ENCODE measurements around the gene ATAD2B.
"Not testable (repeated sequence)": the region's sequence is repeated elsewhere in the genome, so short reads cannot be mapped to it uniquely, and the experiment has no call there.

The ATAD2B gene

GRCh38 chr2:23926750-23927571, at the start of gene ATAD2B:
ATAD2B (minus strand) TSS chr2:23927123; CDS start chr2:23926770, 353 bp downstream.
- DNase-seq (ENCODE audit: low read depth in 3 of 3) = peak; percentile 85 to 90 (median 86)

- DNase-seq (ENCODE audit: low read depth in 3 of 3) = no peak
These were observed 40.9 kb upstream of the ATAD2B start for GRCh38 chr2:23967846-23968245.

GRCh38 chr2:23954325-23955014, 27.5 kb upstream of the ATAD2B start:
- no peak for DNase-seq (ENCODE audit: low read depth in 3 of 3)

GRCh38 chr2:23953625-23954024, 26.7 kb upstream of the ATAD2B start:
- no peak for DNase-seq (ENCODE audit: low read depth in 3 of 3)

GRCh38 chr2:23952558-23952957, 25.6 kb upstream of the ATAD2B start:
- not testable (repeated sequence) for DNase-seq (ENCODE audit: low read depth in 3 of 3)

GRCh38 chr2:23947350-23947749, 20.4 kb upstream of the ATAD2B start:
- no peak for DNase-seq (ENCODE audit: low read depth in 3 of 3)

- no peak for DNase-seq (ENCODE audit: low read depth in 3 of 3)
These were observed 18.1 kb upstream of the ATAD2B start for GRCh38 chr2:23944976-23945375.

GRCh38 chr2:23944527-23944926, 17.6 kb upstream of the ATAD2B start:
- DNase-seq (ENCODE audit: low read depth in 3 of 3) = no peak

- no peak for DNase-seq (ENCODE audit: low read depth in 3 of 3)
These were observed 16.7 kb upstream of the ATAD2B start for GRCh38 chr2:23943666-23944065.

GRCh38 chr2:23941644-23942043, 14.7 kb upstream of the ATAD2B start:
- no peak for DNase-seq (ENCODE audit: low read depth in 3 of 3)

- DNase-seq (ENCODE audit: low read depth in 3 of 3) = peak; percentile 9 to 43 (median 15)
These were observed 14.0 kb upstream of the ATAD2B start for GRCh38 chr2:23940718-23941620.

GRCh38 chr2:23939987-23940717, 13.2 kb upstream of the ATAD2B start, which contains the start of gene UBXN2A:
UBXN2A (plus strand) TSS chr2:23940463; CDS start chr2:23958315, 17,852 bp downstream.
- DNase-seq (ENCODE audit: low read depth in 3 of 3) = peak; percentile 50 to 68 (median 55)

- DNase-seq (ENCODE audit: low read depth in 3 of 3) = no peak
These were observed 7.3 kb upstream of the ATAD2B start for GRCh38 chr2:23934259-23934658.

- DNase-seq (ENCODE audit: low read depth in 3 of 3) = peak in 1 of 3 experiments; percentile 31
These were observed 603 bp downstream of the ATAD2B start for GRCh38 chr2:23926290-23926749.

- DNase-seq (ENCODE audit: low read depth in 3 of 3) = peak; percentile 35 to 49 (median 43)
These were observed 1.1 kb downstream of the ATAD2B start for GRCh38 chr2:23925702-23926289.

- DNase-seq (ENCODE audit: low read depth in 3 of 3) = no peak
These were observed 2.1 kb downstream of the ATAD2B start for GRCh38 chr2:23924589-23925359.

GRCh38 chr2:23918837-23919489, 8.0 kb downstream of the ATAD2B start:
- DNase-seq (ENCODE audit: low read depth in 3 of 3) = no peak

GRCh38 chr2:23916727-23917405, 10.1 kb downstream of the ATAD2B start:
- DNase-seq (ENCODE audit: low read depth in 3 of 3) = no peak

GRCh38 chr2:23915327-23915726, 11.6 kb downstream of the ATAD2B start:
- no peak for DNase-seq (ENCODE audit: low read depth in 3 of 3)

All from stimulated activated CD4-positive, alpha-beta T cell treated with anti-CD3 and anti-CD28 coated beads, TNF-alpha, amount 100 ng/mL, for 24 hours (primary cell).